Breast epithelium (tissue), 4 donors: ENCODE measurements around the gene TMEM164. TPM values are rescaled to one million over a fixed set of nuclear protein-coding genes. Genes with fewer than 3 reads are reported as not detected.

Experiments used
- DNase-seq, 2 donors: peaks; one replicate each; pipeline ENCODE4 v3.0.0-alpha.2; 2019; ENCODE audit warnings: low spot score in 2 of 2
- H3K27ac ChIP-seq, 2 donors: fragments of 200-600 bp; sonication (generic) in 1 of 2; one replicate each; pipeline ENCODE4 v1.5.1; 2016 to 2019; ENCODE audit warnings: mild to moderate bottlenecking in 1 of 2
- H3K27me3 ChIP-seq, 2 donors: fragments of 200-600 bp; sonication (generic) in 1 of 2; one replicate each; pipeline versions ENCODE4 v1.5.1 to v1.6.0; 2017 to 2019; ENCODE audit warnings: control low read depth in 1 of 2, mild to moderate bottlenecking in 1 of 2
- H3K36me3 ChIP-seq: fragments of 200-600 bp; one replicate; pipeline ENCODE4 v1.5.1; 2019
- H3K4me1 ChIP-seq, 2 donors: fragments of 200-600 bp; sonication (generic); one replicate each; pipeline ENCODE4 v1.5.1; 2016 to 2019; ENCODE audit warnings: control low read depth in 1 of 2
- H3K4me3 ChIP-seq, 3 donors: fragments of 200-600 bp; sonication (generic); 1 replicate in 2 of 3; 2 replicates in 1 of 3; pipeline ENCODE4 v1.5.1; 2016 to 2019; ENCODE audit warnings: mild to moderate bottlenecking in 3 of 3, moderate library complexity in 2 of 3
- H3K9me3 ChIP-seq, 2 donors: fragments of 200-600 bp; sonication (generic) in 1 of 2; one replicate each; pipeline ENCODE4 v1.5.1; 2016 to 2019; ENCODE audit warnings: control low read depth in 1 of 2
- CTCF ChIP-seq, 3 donors: fragments of 450-650 bp; IDR thresholded peaks; one replicate each; pipeline ENCODE4 v1.5.1; 2016 to 2017; ENCODE audit warnings: antibody characterized with exemption in 3 of 3, mild to moderate bottlenecking in 3 of 3, moderate library complexity in 3 of 3
- POLR2A ChIP-seq: fragments of 450-650 bp; IDR thresholded peaks from one replicate; pipeline ENCODE4 v1.6.1; 2016; ENCODE audit warnings: antibody characterized with exemption, mild to moderate bottlenecking, moderate library complexity
- POLR2AphosphoS5 ChIP-seq, 3 donors: sonication (generic); formaldehyde crosslinking; IDR thresholded peaks; one replicate each; pipeline ENCODE4 v1.6.1; 2017; ENCODE audit warnings: antibody characterized with exemption in 3 of 3
- intact Hi-C: fragments of 100-400 bp; cut with DNase I; formaldehyde crosslinking; loops from one replicate; pipeline ENCODE4 v1.15.1; 2023; ENCODE audit warnings: low total_unique reads
- total RNA-seq, 3 donors: library from RNA; depleted of rRNA; stranded (reverse); fragments of >200 nt; gene quantifications; one replicate each; pipeline ENCODE4 v1.1.0, GENCODE V29; 2016

The TMEM164 gene
- total RNA-seq, 3 donors from 2014 or later, result 35.7 to 58.7 (median 56.5) TPM

GRCh38 chrX:110046971-110047370, 44.1 kb downstream of the TMEM164 start:
- Histone ChIP-seq H3K27me3 (peaks cover 0 to 35% of the 10 kb centered on the region in 2 donors), H3K4me3 (no peak overlapping the region), H3K27ac (no peak overlapping the region), H3K36me3 (no peaks in the 10 kb centered on the region), H3K4me1 (no peaks in the 10 kb centered on the region), H3K9me3 (no peaks in the 10 kb centered on the region)
- no peak for DNase-seq
- intact Hi-C loops, result no loop called here
- TF ChIP-seq POLR2AphosphoS5 (IDR thresholded peaks at IDR 0.05), result no peak
- TF ChIP-seq CTCF (IDR thresholded peaks at IDR 0.05), result no peak
- TF ChIP-seq POLR2A, result no peak

GRCh38 chrX:110049096-110049495, 46.2 kb downstream of the TMEM164 start:
- intact Hi-C loops, result no loop called here
- Histone ChIP-seq H3K4me3 (no peak overlapping the region), H3K27me3 (peaks cover 0 to 38% of the 10 kb centered on the region in 2 donors), H3K27ac (no peak overlapping the region), H3K9me3 (no peaks in the 10 kb centered on the region), H3K36me3 (no peaks in the 10 kb centered on the region), H3K4me1 (no peaks in the 10 kb centered on the region)
- no peak for DNase-seq
- TF ChIP-seq CTCF (IDR thresholded peaks at IDR 0.05) (no peak), POLR2AphosphoS5 (IDR thresholded peaks at IDR 0.05) (no peak), POLR2A (no peak)

- TF ChIP-seq POLR2A, result no peak
- no peak for TF ChIP-seq CTCF (IDR thresholded peaks at IDR 0.05)
- TF ChIP-seq POLR2AphosphoS5 (IDR thresholded peaks at IDR 0.05), result no peak
- no peaks in the 10 kb centered on the region for H3K36me3 ChIP-seq
- H3K4me3 ChIP-seq, result no peak overlapping the region
- no peaks in the 10 kb centered on the region for H3K4me1 ChIP-seq
- no peak for DNase-seq
- H3K9me3 ChIP-seq, result no peaks in the 10 kb centered on the region
- intact Hi-C loops, result no loop called here
- no peak overlapping the region for H3K27ac ChIP-seq
- peaks cover 0 to 36% of the 10 kb centered on the region in 2 donors for H3K27me3 ChIP-seq
Measured at GRCh38 chrX:110050386-110050785, 47.5 kb downstream of the TMEM164 start.

- H3K36me3 ChIP-seq, result no peaks in the 10 kb centered on the region
- TF ChIP-seq POLR2AphosphoS5 (IDR thresholded peaks at IDR 0.05), result no peak
- no peak for TF ChIP-seq POLR2A
- no peak for TF ChIP-seq CTCF (IDR thresholded peaks at IDR 0.05)
- H3K9me3 ChIP-seq, result no peaks in the 10 kb centered on the region
- H3K27ac ChIP-seq, result no peak overlapping the region
- no peaks in the 10 kb centered on the region for H3K4me1 ChIP-seq
- peaks cover 0 to 40% of the 10 kb centered on the region in 2 donors for H3K27me3 ChIP-seq
- H3K4me3 ChIP-seq, result no peak overlapping the region
- no peak for DNase-seq
- intact Hi-C loops, result no loop called here
Measured at GRCh38 chrX:110050901-110051300, 48.0 kb downstream of the TMEM164 start.

- no peaks in the 10 kb centered on the region for H3K36me3 ChIP-seq
- H3K27ac ChIP-seq, result no peak overlapping the region
- no peak for DNase-seq
- H3K27me3 ChIP-seq, result peaks cover 0 to 47% of the 10 kb centered on the region in 2 donors
- no peaks in the 10 kb centered on the region for H3K4me1 ChIP-seq
- H3K9me3 ChIP-seq, result no peaks in the 10 kb centered on the region
- no peak overlapping the region for H3K4me3 ChIP-seq
- intact Hi-C loops, result no loop called here
- TF ChIP-seq POLR2A, result no peak
- TF ChIP-seq CTCF (IDR thresholded peaks at IDR 0.05), result no peak
- no peak for TF ChIP-seq POLR2AphosphoS5 (IDR thresholded peaks at IDR 0.05)
Measured at GRCh38 chrX:110051559-110051958, 48.6 kb downstream of the TMEM164 start.
